ENCODE data around the gene FOXJ1. TPM values are rescaled to one million over a fixed set of nuclear protein-coding genes. Genes with fewer than 3 reads are reported as not detected.

FOXJ1 gene
- total RNA-seq, 2 experiments from 2014 or later = 5.4 to 5.8 TPM

DNA sequence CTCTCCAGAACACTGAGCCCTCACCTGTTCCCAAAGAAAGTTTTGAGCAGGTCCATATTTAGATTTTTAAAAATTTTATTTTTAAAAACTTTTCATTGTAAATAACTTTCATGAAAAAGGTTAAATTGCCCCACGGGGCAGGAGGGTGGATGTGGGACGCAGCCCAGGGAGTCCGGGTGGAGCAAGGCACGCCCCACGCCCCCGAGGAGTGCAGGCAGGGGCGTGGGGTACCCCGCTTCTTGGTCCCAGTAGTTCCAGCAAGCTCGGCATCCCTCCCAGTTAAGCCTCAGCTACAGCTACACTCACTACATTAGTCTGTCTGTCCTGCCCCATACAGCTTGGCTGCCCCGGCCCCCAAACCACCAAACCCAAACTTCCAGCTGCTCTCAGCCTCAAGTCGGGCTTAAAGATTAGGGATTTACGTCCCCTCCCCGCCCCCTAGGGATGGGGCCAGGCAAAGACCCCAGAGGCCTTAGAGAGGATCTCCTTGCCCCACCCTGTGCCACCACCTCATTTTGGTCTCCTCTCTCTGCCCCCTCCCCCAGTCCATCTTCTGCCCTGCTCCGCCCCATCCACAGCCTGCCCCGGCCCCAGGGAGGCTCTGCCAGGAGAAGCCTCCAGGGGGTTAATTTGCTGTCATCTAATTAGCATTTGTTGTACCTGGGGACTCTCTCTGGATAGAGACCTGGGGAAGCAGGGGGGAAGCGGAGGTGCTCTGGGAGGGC is 4.6 kb downstream of the FOXJ1 start:
- POLR2A ChIA-PET = interaction anchor here (1.9 to 2.1 kb wide), 2 partner anchors 10 to 138 kb away, joined by 4 to 12 read pairs; no protein-coding TSS in a partner anchor
- DNase-seq = no peak

DNA sequence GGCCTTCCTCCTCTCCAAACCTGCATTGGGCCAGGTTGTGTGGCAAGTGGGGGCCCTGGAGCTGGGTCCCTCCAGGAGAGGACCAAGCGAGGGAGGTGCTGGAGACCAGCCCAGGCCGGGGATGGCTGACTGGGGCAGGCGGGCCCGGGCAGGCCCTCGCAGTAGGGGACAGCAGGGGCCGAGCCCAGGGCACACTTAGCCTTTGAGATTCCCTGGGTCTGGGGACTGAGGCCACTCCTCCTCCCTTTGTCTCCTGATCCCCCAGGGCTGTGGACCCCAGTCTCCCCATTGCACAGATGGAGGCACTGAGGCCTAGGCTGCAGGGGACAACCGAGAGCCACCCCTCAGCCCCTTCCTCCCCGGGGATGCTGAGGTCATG is 5.2 kb downstream of the FOXJ1 start:
- no peak for DNase-seq
- no peak overlapping the region for H3K4me3 Mint-ChIP-seq
- H3K9me3 Mint-ChIP-seq = no peaks in the 10 kb centered on the region
- H3K27me3 Mint-ChIP-seq = peaks cover 5% of the 10 kb centered on the region
- H3K4me1 Mint-ChIP-seq = peaks cover 25% of the 10 kb centered on the region
- ATAC-seq (ENCODE audit: low read depth) = no peak
- H3K27ac Mint-ChIP-seq = peak overlapping the region; percentile 93
- POLR2A ChIA-PET = interaction anchor here (1.8 to 2.1 kb wide), 3 partner anchors 9 to 138 kb away, joined by 4 to 12 read pairs (median 5); no protein-coding TSS in a partner anchor
- no peaks in the 10 kb centered on the region for H3K36me3 Mint-ChIP-seq

More for the DNA sequence above, 4.6 kb downstream of the FOXJ1 start:
- Mint-ChIP-seq H3K4me3 (no peak overlapping the region), H3K36me3 (no peaks in the 10 kb centered on the region), H3K4me1 (peaks cover 25% of the 10 kb centered on the region), H3K27ac (peak overlapping the region; percentile 48), H3K9me3 (no peaks in the 10 kb centered on the region), H3K27me3 (peaks cover 5% of the 10 kb centered on the region)
- ATAC-seq (ENCODE audit: low read depth) = no peak

- peaks cover 3% of the 10 kb centered on the region for H3K27me3 Mint-ChIP-seq
- peaks cover 23% of the 10 kb centered on the region for H3K4me1 Mint-ChIP-seq
- ATAC-seq (ENCODE audit: low read depth) = peak; percentile 38
- POLR2A ChIA-PET = interaction anchor here (0.8 to 2.1 kb wide), 6 partner anchors 8 to 140 kb away, joined by 3 to 12 read pairs (median 4); no protein-coding TSS in a partner anchor
- no peaks in the 10 kb centered on the region for H3K9me3 Mint-ChIP-seq
- peak overlapping the region; percentile 59 for H3K4me3 Mint-ChIP-seq
- H3K27ac Mint-ChIP-seq = peak overlapping the region; percentile 93
- no peak for DNase-seq
- no peaks in the 10 kb centered on the region for H3K36me3 Mint-ChIP-seq
These were observed 5.9 kb downstream of the FOXJ1 start for GRCh38 chr17:76134911-76135809.

DNA sequence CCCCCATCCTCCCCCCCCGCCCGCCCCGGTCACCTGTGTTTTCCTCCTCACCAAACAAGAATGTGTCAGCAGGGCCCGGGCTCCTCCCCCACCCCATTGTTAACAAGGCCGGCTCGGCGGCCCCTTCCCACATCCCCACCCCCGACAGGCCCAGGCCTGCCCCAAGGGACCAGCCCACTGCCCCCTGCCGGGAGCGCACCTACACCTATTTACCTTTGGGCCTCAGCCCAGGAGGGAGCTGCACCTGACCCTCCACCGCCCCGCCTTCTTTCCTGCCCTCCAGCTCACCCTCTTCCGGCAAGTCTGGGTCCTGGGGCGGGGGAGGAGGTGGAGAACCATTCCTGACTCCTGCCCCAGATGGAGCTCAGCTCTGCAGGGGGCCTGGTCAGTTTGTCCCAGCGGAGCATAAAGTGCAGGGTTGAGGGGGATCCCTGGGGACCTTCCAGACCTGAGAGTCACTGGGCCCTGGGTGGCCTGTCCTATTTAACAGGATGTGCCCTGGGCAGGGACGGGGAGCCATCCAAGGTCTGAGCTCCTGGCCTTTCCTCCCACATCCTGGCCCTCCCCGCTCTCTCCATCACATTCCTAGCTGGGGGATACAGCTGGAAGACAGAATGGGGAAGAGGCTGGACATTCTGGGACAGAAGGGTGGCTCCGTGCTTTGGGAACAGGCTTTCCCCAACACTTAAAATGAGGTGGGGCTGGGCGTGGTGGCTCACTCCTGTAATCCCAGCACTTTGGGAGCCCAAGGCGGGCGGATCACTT is 8.3 kb downstream of the FOXJ1 start:
- Mint-ChIP-seq H3K4me1 (peaks cover 25% of the 10 kb centered on the region), H3K27ac (no peak overlapping the region), H3K36me3 (no peaks in the 10 kb centered on the region), H3K9me3 (no peaks in the 10 kb centered on the region), H3K4me3 (no peak overlapping the region), H3K27me3 (no peaks in the 10 kb centered on the region)
- POLR2A ChIA-PET = interaction anchor here (0.5 to 1.9 kb wide), 2 partner anchors 138 to 275 kb away, joined by 3 to 7 read pairs; no protein-coding TSS in a partner anchor
- DNase-seq (no peak), ATAC-seq (ENCODE audit: low read depth) (no peak)

- no peak overlapping the region for H3K27ac Mint-ChIP-seq
- POLR2A ChIA-PET = no interaction called here
- peaks cover 28% of the 10 kb centered on the region for H3K4me1 Mint-ChIP-seq
- DNase-seq (no peak), ATAC-seq (ENCODE audit: low read depth) (no peak)
- H3K9me3 Mint-ChIP-seq = no peaks in the 10 kb centered on the region
- no peaks in the 10 kb centered on the region for H3K36me3 Mint-ChIP-seq
- H3K4me3 Mint-ChIP-seq = no peak overlapping the region
- H3K27me3 Mint-ChIP-seq = no peaks in the 10 kb centered on the region
These were observed 9.1 kb downstream of the FOXJ1 start for GRCh38 chr17:76131692-76132573.

- no peak for DNase-seq
- ATAC-seq (ENCODE audit: low read depth) = no peak
- Mint-ChIP-seq H3K27me3 (no peaks in the 10 kb centered on the region), H3K27ac (peak overlapping the region; percentile 58), H3K4me3 (no peak overlapping the region), H3K9me3 (no peaks in the 10 kb centered on the region), H3K4me1 (peaks cover 31% of the 10 kb centered on the region), H3K36me3 (no peaks in the 10 kb centered on the region)
- POLR2A ChIA-PET = interaction anchor here (1.0 to 1.2 kb wide), 3 partner anchors 10 to 125 kb away, joined by 4 to 8 read pairs (median 4); no protein-coding TSS in a partner anchor
These were observed 9.9 kb downstream of the FOXJ1 start for GRCh38 chr17:76131051-76131691.

- ATAC-seq (ENCODE audit: low read depth) (no peak), DNase-seq (no peak)
- H3K27me3 Mint-ChIP-seq = no peaks in the 10 kb centered on the region
- peak overlapping the region; percentile 58 for H3K27ac Mint-ChIP-seq
- H3K4me3 Mint-ChIP-seq = no peak overlapping the region
- H3K36me3 Mint-ChIP-seq = no peaks in the 10 kb centered on the region
- H3K9me3 Mint-ChIP-seq = no peaks in the 10 kb centered on the region
- H3K4me1 Mint-ChIP-seq = peaks cover 33% of the 10 kb centered on the region
- POLR2A ChIA-PET = interaction anchor here (0.6 to 1.2 kb wide), 4 partner anchors 9 to 1009 kb away, joined by 4 to 8 read pairs (median 4); no protein-coding TSS in a partner anchor
These were observed 10.6 kb downstream of the FOXJ1 start for GRCh38 chr17:76130473-76130872.

- no peak for DNase-seq
- H3K4me3 Mint-ChIP-seq = peak overlapping the region; percentile 10
- no peaks in the 10 kb centered on the region for H3K9me3 Mint-ChIP-seq
- H3K4me1 Mint-ChIP-seq = peaks cover 33% of the 10 kb centered on the region
- no peaks in the 10 kb centered on the region for H3K36me3 Mint-ChIP-seq
- no peaks in the 10 kb centered on the region for H3K27me3 Mint-ChIP-seq
- ATAC-seq (ENCODE audit: low read depth) = no peak
- POLR2A ChIA-PET = interaction anchor here (1.0 to 11.9 kb wide), 7 partner anchors 9 to 154 kb away, joined by 3 to 244 read pairs (median 9); partner anchors contain the start of genes FOXJ1 and UBALD2
- peak overlapping the region; percentile 88 for H3K27ac Mint-ChIP-seq
These were observed 15.1 kb downstream of the FOXJ1 start for GRCh38 chr17:76125922-76126321.

- Mint-ChIP-seq H3K27me3 (no peaks in the 10 kb centered on the region), H3K27ac (no peak overlapping the region), H3K9me3 (no peaks in the 10 kb centered on the region), H3K4me3 (no peak overlapping the region), H3K36me3 (no peaks in the 10 kb centered on the region), H3K4me1 (peaks cover 36% of the 10 kb centered on the region)
- ATAC-seq (ENCODE audit: low read depth) = no peak
- POLR2A ChIA-PET = interaction anchor here (1.0 to 11.9 kb wide), 6 partner anchors 10 to 154 kb away, joined by 3 to 244 read pairs (median 28); partner anchors contain the start of genes FOXJ1 and UBALD2
- DNase-seq = no peak
These were observed 15.7 kb downstream of the FOXJ1 start for GRCh38 chr17:76125391-76125675.

DNA sequence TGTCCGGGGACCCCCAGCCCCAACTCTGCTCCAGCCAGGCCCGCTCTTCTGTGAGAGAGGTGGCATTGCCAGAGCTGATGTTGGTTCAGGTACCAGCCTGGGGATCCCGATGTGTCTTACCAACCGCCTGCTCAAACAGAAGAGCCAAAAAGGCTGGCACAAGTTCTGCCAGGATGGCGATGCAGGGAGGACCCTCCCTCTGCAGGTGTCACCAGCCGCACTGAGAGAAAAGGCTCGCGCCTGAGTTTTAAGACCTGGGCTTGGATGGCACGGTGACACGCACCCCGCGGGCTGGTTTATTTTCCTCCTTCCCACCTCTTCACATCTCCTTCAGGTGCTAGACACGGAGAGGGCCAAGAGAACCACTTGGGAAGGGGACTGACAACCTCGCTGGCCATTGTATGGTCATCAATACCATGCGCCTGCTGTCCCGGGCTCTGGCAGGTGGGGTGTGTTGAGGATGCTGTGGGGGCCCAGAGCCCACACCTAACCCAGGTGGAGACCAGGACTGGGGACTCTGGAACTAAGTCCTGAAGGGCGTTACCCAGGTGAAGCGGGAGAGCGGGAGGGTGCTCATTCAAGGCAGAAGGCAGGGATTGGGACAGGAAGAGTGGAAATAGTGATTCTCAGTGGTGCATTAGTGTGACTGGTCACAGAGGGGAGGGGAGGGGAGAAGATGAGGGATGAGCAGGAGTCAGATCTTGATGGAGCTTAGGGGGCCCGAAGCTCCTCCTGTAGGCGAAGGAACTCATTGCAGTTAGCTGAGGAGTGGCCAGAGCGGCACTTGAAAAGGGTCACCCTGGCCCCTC is 16.3 kb downstream of the FOXJ1 start:
- no peak for DNase-seq
- H3K27me3 Mint-ChIP-seq = no peaks in the 10 kb centered on the region
- peaks cover 36% of the 10 kb centered on the region for H3K4me1 Mint-ChIP-seq
- POLR2A ChIA-PET = interaction anchor here (2.4 to 11.9 kb wide), 6 partner anchors 11 to 155 kb away, joined by 9 to 244 read pairs (median 40); partner anchors contain the start of genes FOXJ1 and UBALD2
- H3K36me3 Mint-ChIP-seq = no peaks in the 10 kb centered on the region
- no peaks in the 10 kb centered on the region for H3K9me3 Mint-ChIP-seq
- H3K27ac Mint-ChIP-seq = no peak overlapping the region
- no peak overlapping the region for H3K4me3 Mint-ChIP-seq
- ATAC-seq (ENCODE audit: low read depth) = no peak

All from activated naive CD8-positive, alpha-beta T cell treated with anti-CD3 and anti-CD28 coated beads, Interleukin-2, amount 10 ng/mL, durations not matched to agents 7 days and 5 days (primary cell).